Upper lobe of right lung (tissue), 1 donor: ENCODE measurements around the gene TNFSF4. TPM values are rescaled to one million over a fixed set of nuclear protein-coding genes. Genes with fewer than 3 reads are reported as not detected.

Experiments used
- ATAC-seq: fragments of 200-7000 bp; cut with Tn5 transposase; one replicate; pipeline ENCODE4 v1.9.1; 2020; ENCODE audit warnings: mild to moderate bottlenecking, moderate library complexity
- DNase-seq: peaks from one replicate; pipeline ENCODE4 v3.0.0-alpha.2; 2020
- H3K27ac ChIP-seq: fragments of 200-600 bp; one replicate; pipeline ENCODE4 v1.8.0; 2022
- H3K27me3 ChIP-seq: fragments of 200-600 bp; one replicate; pipeline ENCODE4 v1.8.0; 2022; ENCODE audit warnings: mild to moderate bottlenecking
- H3K36me3 ChIP-seq: fragments of 200-600 bp; one replicate; pipeline ENCODE4 v1.8.0; 2022
- H3K4me1 ChIP-seq: fragments of 200-600 bp; one replicate; pipeline ENCODE4 v1.8.0; 2022
- H3K4me3 ChIP-seq: fragments of 200-600 bp; one replicate; pipeline ENCODE4 v1.8.0; 2022; ENCODE audit warnings: mild to moderate bottlenecking
- H3K9me3 ChIP-seq: fragments of 200-600 bp; one replicate; pipeline ENCODE4 v1.8.0; 2022
- intact Hi-C: fragments of 100-400 bp; cut with DNase I; formaldehyde crosslinking; loops from one replicate; pipeline ENCODE4 v1.11.0; 2022
- total RNA-seq: library from RNA; stranded (reverse); fragmentation: NEBNext Ultra II Directional; extraction: Animal tissue kit (Norgen Biotek cat#: 25700); gene quantifications from one replicate; pipeline ENCODE4 v1.2.1, GENCODE V29; 2021
- TF ChIP-seq, protein P1 (sequence below): fragments of 200-600 bp; IDR thresholded peaks from one replicate; pipeline ENCODE4 v1.8.0; 2022; ENCODE audit warnings: antibody characterized with exemption
- donor health status: DM: no; HTN: yes; CAD: no; lungs with severe emphysema.

TNFSF4 gene
- total RNA-seq, 1 donor from 2014 or later = 0.72 TPM

DNA sequence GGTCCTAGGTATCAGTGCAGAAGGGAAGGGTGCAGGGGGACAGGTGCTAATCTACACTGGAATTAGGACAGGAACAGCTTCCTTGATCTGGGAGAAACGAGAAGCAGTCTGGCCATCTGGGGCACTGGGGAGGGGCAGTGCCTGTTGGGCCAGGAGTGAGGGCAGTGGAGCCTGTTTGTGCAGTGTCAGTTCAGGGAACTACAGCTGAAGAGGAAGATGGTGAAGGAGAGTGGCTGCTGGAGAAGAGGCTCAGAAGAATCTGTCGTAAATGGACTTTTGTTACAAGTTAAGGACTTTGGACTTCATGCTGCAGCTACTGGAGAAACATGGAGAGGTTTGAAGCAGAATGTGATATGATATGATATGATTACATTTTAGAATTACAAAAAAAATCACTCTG lies 3.2 kb upstream of the TNFSF4 start:
- Histone ChIP-seq H3K36me3 (no peaks in the 10 kb centered on the region), H3K9me3 (no peaks in the 10 kb centered on the region), H3K4me1 (peaks cover 17% of the 10 kb centered on the region), H3K27ac (no peak overlapping the region), H3K27me3 (no peaks in the 10 kb centered on the region), H3K4me3 (no peak overlapping the region)
- intact Hi-C loops = no loop called here
- ATAC-seq (no peak), DNase-seq (no peak)
- TF ChIP-seq, protein P1, sequence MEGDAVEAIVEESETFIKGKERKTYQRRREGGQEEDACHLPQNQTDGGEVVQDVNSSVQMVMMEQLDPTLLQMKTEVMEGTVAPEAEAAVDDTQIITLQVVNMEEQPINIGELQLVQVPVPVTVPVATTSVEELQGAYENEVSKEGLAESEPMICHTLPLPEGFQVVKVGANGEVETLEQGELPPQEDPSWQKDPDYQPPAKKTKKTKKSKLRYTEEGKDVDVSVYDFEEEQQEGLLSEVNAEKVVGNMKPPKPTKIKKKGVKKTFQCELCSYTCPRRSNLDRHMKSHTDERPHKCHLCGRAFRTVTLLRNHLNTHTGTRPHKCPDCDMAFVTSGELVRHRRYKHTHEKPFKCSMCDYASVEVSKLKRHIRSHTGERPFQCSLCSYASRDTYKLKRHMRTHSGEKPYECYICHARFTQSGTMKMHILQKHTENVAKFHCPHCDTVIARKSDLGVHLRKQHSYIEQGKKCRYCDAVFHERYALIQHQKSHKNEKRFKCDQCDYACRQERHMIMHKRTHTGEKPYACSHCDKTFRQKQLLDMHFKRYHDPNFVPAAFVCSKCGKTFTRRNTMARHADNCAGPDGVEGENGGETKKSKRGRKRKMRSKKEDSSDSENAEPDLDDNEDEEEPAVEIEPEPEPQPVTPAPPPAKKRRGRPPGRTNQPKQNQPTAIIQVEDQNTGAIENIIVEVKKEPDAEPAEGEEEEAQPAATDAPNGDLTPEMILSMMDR = no peak

DNA sequence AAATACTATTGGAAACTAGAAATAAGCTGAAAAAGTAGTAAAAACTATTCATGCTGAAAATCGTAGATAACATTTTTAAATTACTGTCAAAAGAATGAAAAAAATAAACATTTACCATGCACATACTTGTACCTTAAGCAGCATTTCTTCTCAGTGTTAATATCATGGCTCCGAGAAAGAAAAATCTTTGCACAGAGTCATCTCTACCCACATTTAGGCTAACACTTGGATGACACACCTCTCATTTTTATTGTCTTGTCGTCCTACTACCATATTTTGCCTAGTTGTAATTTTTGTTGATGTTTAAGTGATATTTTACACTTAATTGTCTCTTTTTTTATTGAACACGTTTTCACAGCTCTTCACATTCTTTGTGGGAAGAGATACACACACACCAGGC lies 1.7 kb upstream of the TNFSF4 start:
- Histone ChIP-seq H3K27me3 (no peaks in the 10 kb centered on the region), H3K27ac (no peak overlapping the region), H3K9me3 (no peaks in the 10 kb centered on the region), H3K4me1 (peaks cover 21% of the 10 kb centered on the region), H3K36me3 (no peaks in the 10 kb centered on the region), H3K4me3 (no peak overlapping the region)
- no peak for DNase-seq
- intact Hi-C loops = loop anchor here (10.0 kb wide), 1 partner anchor 464 kb away; no protein-coding TSS in a partner anchor
- TF ChIP-seq, protein P1 = no peak
- ATAC-seq = no peak

DNA sequence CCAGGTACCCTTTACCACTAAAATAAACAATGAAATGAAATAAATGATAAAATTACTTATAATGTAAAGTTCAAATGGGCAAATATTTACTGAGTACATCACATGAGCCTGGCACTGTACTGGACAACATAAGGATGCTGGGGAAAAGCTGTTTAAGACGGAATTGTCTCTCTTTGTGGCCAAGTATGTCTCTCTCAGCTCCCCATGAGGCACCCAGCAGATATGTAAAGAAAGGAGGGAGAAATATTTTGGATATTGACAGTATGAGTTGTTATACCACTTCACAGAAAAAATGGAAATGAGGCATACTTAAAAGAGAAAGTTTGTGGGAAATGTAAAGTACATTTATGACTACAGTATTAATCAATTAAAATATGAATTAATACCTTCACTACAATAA lies 1.0 kb upstream of the TNFSF4 start:
- H3K4me1 ChIP-seq = peaks cover 21% of the 10 kb centered on the region
- ATAC-seq (no peak), DNase-seq (no peak)
- H3K36me3 ChIP-seq = no peaks in the 10 kb centered on the region
- no peak overlapping the region for H3K4me3 ChIP-seq
- H3K27me3 ChIP-seq = no peaks in the 10 kb centered on the region
- H3K9me3 ChIP-seq = no peaks in the 10 kb centered on the region
- intact Hi-C loops = loop anchor here (10.0 kb wide), 1 partner anchor 463 kb away; no protein-coding TSS in a partner anchor
- TF ChIP-seq, protein P1 = no peak
- no peak overlapping the region for H3K27ac ChIP-seq

DNA sequence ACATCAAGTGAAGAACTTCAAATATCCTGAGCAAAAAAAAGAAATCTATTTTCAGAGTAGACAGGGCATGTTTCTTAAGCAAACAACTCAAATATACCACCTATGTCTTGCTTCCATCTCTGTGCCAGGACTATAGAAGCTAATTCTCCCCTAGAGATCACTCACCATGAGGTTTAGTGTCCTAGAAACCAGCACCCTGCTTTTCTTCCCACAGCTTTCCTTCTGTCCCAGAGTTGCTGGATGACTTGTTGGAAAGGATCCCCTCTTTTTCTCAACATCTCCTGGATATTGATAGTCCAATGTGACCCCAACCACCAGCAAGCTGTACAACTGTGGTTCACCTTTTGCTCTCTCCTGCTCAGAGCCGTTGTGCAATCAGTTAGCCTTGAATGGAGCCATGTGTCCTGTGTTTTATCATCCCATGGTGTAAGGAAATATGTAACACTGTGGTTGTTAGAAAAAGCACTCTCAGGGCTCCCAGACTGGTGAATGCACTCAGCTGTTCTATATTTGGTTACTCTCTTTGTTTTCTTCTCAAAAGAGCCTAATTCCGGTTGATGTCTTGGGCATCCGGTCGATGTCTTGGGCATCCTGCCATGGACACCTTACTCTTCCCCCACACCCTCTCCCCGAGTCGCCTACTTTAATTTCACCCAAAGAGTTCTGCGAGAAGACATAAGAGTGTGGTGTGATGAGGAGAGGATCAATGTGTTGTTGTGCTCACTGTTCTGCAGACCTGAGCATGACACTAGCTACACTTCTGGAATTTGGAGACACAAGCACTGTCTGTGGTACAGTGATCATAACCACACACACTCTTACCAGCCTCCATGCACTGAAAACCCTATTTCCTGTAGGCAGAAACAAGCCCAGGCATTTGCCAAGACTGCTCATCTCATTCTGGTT lies 1.7 kb downstream of the TNFSF4 start:
- Histone ChIP-seq H3K27ac (no peak overlapping the region), H3K4me3 (no peak overlapping the region), H3K36me3 (no peaks in the 10 kb centered on the region), H3K4me1 (peaks cover 21% of the 10 kb centered on the region), H3K27me3 (no peaks in the 10 kb centered on the region), H3K9me3 (no peaks in the 10 kb centered on the region)
- DNase-seq = no peak
- TF ChIP-seq, protein P1 = no peak
- ATAC-seq = peak; percentile 37
- intact Hi-C loops = loop anchor here (10.0 kb wide), 1 partner anchor 461 kb away; no protein-coding TSS in a partner anchor

DNA sequence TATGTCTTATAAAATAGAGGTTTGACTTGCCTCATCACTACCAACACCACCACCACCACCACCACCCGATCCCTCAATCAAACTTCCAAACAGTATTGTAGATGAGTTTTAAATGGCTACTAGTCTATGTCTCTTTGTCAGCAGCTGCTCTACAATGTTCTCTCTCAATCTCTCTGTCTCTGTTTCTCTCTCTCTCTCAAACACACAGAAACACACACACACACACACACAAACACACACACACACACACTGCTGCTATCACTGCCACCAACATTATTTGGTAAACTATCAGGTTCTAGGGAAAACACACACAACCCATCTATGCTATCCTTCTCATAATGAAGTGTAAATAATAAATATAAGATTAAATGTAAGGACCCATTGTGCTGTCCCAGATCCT lies 2.4 kb downstream of the TNFSF4 start:
- TF ChIP-seq, protein P1 = no peak
- intact Hi-C loops = loop anchor here (10.0 kb wide), 1 partner anchor 460 kb away; no protein-coding TSS in a partner anchor
- DNase-seq (no peak), ATAC-seq (no peak)
- H3K27me3 ChIP-seq = no peaks in the 10 kb centered on the region
- no peaks in the 10 kb centered on the region for H3K36me3 ChIP-seq
- no peaks in the 10 kb centered on the region for H3K9me3 ChIP-seq
- no peak overlapping the region for H3K4me3 ChIP-seq
- peaks cover 21% of the 10 kb centered on the region for H3K4me1 ChIP-seq
- H3K27ac ChIP-seq = no peak overlapping the region
